Measurements from ENCODE around the gene SP110. TPM values are rescaled to one million over a fixed set of nuclear protein-coding genes. Genes with fewer than 3 reads are reported as not detected.
"Not testable (repeated sequence)": the region's sequence is repeated elsewhere in the genome, so short reads cannot be mapped to it uniquely, and the experiment has no call there.

The SP110 gene
- 10.9 TPM for total RNA-seq
- 10 to 100 TPM in 7 of 8 donors, 1 to 10 TPM in 1; 10.0 to 17.5 (median 11.9) TPM for polyA plus RNA-seq (ENCODE audit: insufficient read depth in 1 of 8, insufficient read length in 8 of 8, low replicate concordance in 1 of 8)
- long read RNA-seq, donor 1, partial matches to known transcripts = 0 of 1 reads
- long read RNA-seq, donor 1, other reads (novel, unspliced or antisense) = 0 of 1 reads
- long read RNA-seq, donor 2 = 0 reads
- long read RNA-seq, donor 3, partial matches to known transcripts = 0 of 1 reads
- long read RNA-seq, donor 3, other reads (novel, unspliced or antisense) = 0 of 1 reads
- long read RNA-seq, donor 4, partial matches to known transcripts = 0 of 1 reads
- long read RNA-seq, donor 4, other reads (novel, unspliced or antisense) = 0 of 1 reads
- long read RNA-seq, donor 5 = 0 reads
- long read RNA-seq, donor 6, partial matches to known transcripts = 0 of 1 reads
- long read RNA-seq, donor 6, other reads (novel, unspliced or antisense) = 0 of 1 reads
- long read RNA-seq, donor 7, partial matches to known transcripts = 0 of 1 reads
- long read RNA-seq, donor 7, other reads (novel, unspliced or antisense) = 0 of 1 reads
- long read RNA-seq, donor 8, partial matches to known transcripts = 0 of 1 reads
- long read RNA-seq, donor 8, other reads (novel, unspliced or antisense) = 0 of 1 reads
- long read RNA-seq, donor 9 = 0 reads
- long read RNA-seq, donor 10, partial matches to known transcripts = 0 of 3 reads
- long read RNA-seq, donor 10, other reads (novel, unspliced or antisense) = 0 of 3 reads
- long read RNA-seq, donor 11, partial matches to known transcripts = 0 of 1 reads
- long read RNA-seq, donor 11, other reads (novel, unspliced or antisense) = 0 of 1 reads

DNA sequence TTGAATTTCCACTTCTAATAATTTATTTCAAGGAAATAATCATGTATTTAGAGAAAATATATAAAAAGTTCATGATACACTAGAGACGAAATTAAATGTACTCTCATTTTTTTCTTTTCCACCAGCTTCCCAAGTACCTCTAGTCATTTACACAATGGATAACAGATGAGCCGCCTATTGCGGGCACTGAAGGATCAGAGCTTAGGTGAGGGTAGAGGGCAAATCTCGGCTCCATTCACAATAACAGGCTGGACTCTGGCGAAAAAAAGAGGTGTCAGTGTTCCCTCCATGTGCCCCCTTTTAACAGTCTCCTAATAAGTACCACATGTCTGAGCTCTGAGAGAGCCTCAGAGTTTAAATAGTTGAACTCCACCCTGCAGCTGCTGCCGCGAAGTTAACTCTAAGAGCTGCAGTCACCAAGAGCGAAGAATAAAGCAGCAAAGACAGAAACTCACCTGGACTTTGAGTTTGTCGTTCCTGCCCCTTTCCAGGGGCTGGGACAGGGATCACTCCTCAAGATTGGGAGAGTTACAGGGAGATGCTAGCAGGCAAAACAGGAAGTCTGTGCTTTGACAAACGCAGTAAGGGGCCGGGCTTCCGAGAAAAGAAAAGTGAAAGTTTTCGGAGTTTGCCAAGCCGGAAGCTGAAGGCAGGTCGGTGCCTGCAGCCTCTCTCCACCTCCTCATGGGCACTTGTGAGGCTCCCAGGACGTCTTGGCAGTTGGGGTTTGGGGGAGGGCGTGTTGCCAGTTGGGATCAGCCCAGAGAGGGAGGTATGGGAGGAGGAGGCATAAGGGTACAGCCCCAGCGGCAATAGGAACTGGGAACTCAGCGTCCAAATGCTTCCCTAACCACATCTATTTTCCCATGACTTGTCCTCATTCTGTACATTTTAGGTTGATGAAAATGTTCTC lies at the start of gene SP110:
Gene SP110 (minus strand): TSS at position 566 of the 913 bp plus-strand sequence. CDS start 3,057 bp downstream, outside the sequence.
- peaks cover 13% of the 10 kb centered on the region for H3K36me3 ChIP-seq (ENCODE audit: control insufficient read depth, insufficient read depth, low read length)
- H3K4me3 ChIP-seq (ENCODE audit: low read length) = peak within 1 kb of the TSS; percentile 88
- H3K27me3 ChIP-seq (ENCODE audit: control insufficient read depth, insufficient read depth, low read length) = no peaks in the 10 kb centered on the region
- peak; percentile 95 for DNase-seq
- no peaks in the 10 kb centered on the region for H3K9me3 ChIP-seq (replicated peaks; ENCODE audit: control insufficient read depth, low read depth, low read length)
- peaks cover 5% of the 10 kb centered on the region for H3K4me1 ChIP-seq (ENCODE audit: control insufficient read depth, insufficient read depth, low read length)
- 2% methylated on average over 12 of the region's 19 CpGs for WGBS (ENCODE audit: insufficient coverage)
- H3K27ac ChIP-seq (ENCODE audit: low read length) = peak within 1 kb of the TSS; percentile 94

DNA sequence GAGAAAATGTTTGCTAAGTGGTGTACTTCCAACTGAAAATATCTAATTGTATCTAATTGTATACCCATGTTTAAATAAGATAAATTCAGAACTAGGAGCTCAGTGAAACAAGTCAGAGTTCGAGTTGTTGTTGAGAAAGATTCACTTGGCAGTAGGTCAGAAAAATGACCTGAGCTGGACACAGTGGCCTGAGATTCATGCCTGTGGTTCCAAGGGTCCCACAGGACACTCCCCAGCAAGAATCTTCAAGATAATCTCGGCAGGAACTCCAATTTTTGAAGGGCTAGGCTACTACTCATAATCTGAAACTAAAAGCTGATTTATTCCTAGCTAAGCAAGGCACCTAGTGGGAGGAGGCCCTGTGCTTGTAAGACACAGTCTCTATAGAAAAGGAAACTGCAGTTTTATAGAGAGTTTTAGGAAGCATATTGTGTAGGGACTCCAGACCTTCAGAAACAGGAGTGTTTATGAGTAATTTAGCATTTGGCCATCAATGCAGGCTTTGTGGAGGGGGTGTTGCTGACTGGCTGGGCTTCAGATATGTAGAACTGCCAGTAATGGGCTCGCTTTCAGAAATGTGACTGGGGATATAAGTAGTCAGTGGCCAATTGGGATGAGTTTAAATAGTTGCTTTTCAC lies 48.9 kb upstream of the SP110 start:
- 51% methylated on average over 2 of the region's 3 CpGs for WGBS (ENCODE audit: insufficient coverage)
- Histone ChIP-seq H3K27ac (ENCODE audit: low read length) (no peak overlapping the region), H3K36me3 (ENCODE audit: control insufficient read depth, insufficient read depth, low read length) (no peaks in the 10 kb centered on the region), H3K4me1 (ENCODE audit: control insufficient read depth, insufficient read depth, low read length) (no peaks in the 10 kb centered on the region), H3K9me3 (replicated peaks; ENCODE audit: control insufficient read depth, low read depth, low read length) (no peaks in the 10 kb centered on the region), H3K27me3 (ENCODE audit: control insufficient read depth, insufficient read depth, low read length) (no peaks in the 10 kb centered on the region), H3K4me3 (ENCODE audit: low read length) (no peak overlapping the region)
- DNase-seq = no peak

- Histone ChIP-seq H3K4me1 (ENCODE audit: control insufficient read depth, insufficient read depth, low read length) (no peaks in the 10 kb centered on the region), H3K4me3 (ENCODE audit: low read length) (no peak overlapping the region), H3K36me3 (ENCODE audit: control insufficient read depth, insufficient read depth, low read length) (no peaks in the 10 kb centered on the region), H3K27me3 (ENCODE audit: control insufficient read depth, insufficient read depth, low read length) (no peaks in the 10 kb centered on the region), H3K27ac (ENCODE audit: low read length) (no peak overlapping the region), H3K9me3 (replicated peaks; ENCODE audit: control insufficient read depth, low read depth, low read length) (no peaks in the 10 kb centered on the region)
- WGBS (ENCODE audit: insufficient coverage) = 80% methylated on average over 2 of the region's 3 CpGs
- no peak for DNase-seq
Observed at GRCh38 chr2:230267556-230267955, 47.8 kb upstream of the SP110 start.

DNA sequence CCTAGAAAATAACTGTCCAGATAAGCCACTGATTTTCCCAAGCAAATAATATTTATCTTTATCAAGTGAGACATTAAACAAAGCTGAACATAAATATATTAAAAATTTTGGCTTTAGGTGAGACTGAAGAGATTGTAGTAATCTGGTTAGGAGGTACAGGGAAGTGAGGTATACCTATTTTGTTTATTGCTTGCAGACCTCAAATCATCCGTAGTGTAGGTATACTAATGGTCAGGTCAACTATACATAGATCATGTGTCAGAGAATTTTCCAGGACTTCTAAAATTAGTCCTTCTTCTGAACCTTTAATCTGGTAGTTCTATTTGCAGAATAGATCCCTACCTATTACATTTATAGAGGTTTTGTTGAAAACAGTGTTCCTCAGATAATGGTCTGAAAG lies 47.3 kb upstream of the SP110 start:
- Histone ChIP-seq H3K36me3 (ENCODE audit: control insufficient read depth, insufficient read depth, low read length) (no peaks in the 10 kb centered on the region), H3K27ac (ENCODE audit: low read length) (no peak overlapping the region), H3K4me1 (ENCODE audit: control insufficient read depth, insufficient read depth, low read length) (no peaks in the 10 kb centered on the region), H3K9me3 (replicated peaks; ENCODE audit: control insufficient read depth, low read depth, low read length) (no peaks in the 10 kb centered on the region), H3K4me3 (ENCODE audit: low read length) (no peak overlapping the region), H3K27me3 (ENCODE audit: control insufficient read depth, insufficient read depth, low read length) (no peaks in the 10 kb centered on the region)
- WGBS (ENCODE audit: insufficient coverage) = no CpG with 5 or more reads among the region's 1 CpG
- DNase-seq = no peak

GRCh38 chr2:230266638-230267037 lies 46.9 kb upstream of the SP110 start:
- 84% methylated on average over 4 of the region's 4 CpGs for WGBS (ENCODE audit: insufficient coverage)
- DNase-seq = no peak
- no peak overlapping the region for H3K27ac ChIP-seq (ENCODE audit: low read length)

DNA sequence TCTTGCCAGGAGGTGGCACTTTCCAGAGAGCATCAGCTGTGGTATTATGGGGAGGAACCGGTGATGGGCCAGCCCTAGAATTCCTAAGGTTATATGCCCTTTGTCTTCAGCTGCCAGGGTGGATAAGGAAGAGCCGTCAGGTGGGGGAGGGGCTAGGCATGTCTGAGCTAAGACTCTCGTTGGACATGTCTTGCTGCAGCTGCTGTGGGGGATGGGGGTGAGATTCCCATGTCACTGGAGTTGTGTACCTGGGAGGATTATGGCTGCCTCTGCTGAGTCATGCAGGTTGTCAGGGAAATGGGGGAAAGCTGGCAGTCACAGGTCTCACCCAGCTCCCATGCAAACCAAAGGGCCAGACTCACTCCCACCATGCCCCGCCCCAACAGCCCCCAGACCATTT lies 45.2 kb upstream of the SP110 start:
- H3K9me3 ChIP-seq (replicated peaks; ENCODE audit: control insufficient read depth, low read depth, low read length); H3K4me1 ChIP-seq (ENCODE audit: control insufficient read depth, insufficient read depth, low read length); H3K36me3 ChIP-seq (ENCODE audit: control insufficient read depth, insufficient read depth, low read length); H3K4me3 ChIP-seq (ENCODE audit: low read length); H3K27me3 ChIP-seq (ENCODE audit: control insufficient read depth, insufficient read depth, low read length); DNase-seq; H3K27ac ChIP-seq (ENCODE audit: low read length): not testable (repeated sequence)
- 55% methylated on average over 3 of the region's 4 CpGs for WGBS (ENCODE audit: insufficient coverage)

More at GRCh38 chr2:230266638-230267037, 46.9 kb upstream of the SP110 start:
- no peaks in the 10 kb centered on the region for H3K36me3 ChIP-seq (ENCODE audit: control insufficient read depth, insufficient read depth, low read length)
- no peak overlapping the region for H3K4me3 ChIP-seq (ENCODE audit: low read length)
- no peaks in the 10 kb centered on the region for H3K9me3 ChIP-seq (replicated peaks; ENCODE audit: control insufficient read depth, low read depth, low read length)
- H3K4me1 ChIP-seq (ENCODE audit: control insufficient read depth, insufficient read depth, low read length) = no peaks in the 10 kb centered on the region
- no peaks in the 10 kb centered on the region for H3K27me3 ChIP-seq (ENCODE audit: control insufficient read depth, insufficient read depth, low read length)

DNA sequence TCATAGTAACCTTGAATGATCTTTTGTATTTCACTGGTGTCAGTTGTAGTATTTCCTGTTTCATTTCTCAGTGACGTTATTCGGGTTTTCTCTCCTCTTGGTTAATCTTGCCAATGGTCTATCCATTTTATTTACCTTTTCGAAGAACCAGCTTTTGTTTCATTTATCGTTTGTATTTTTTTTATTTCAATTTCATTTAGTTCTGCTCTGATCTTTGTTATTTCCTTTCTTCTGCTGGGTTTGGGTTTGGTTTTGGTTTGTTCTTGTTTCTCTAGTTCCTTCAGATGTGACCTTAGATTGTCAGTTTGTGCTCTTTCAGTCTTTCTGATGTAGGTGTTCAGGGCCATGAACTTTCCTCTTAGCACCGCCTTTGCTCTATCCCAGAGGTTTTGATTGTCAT lies 42.5 kb upstream of the SP110 start:
- Histone ChIP-seq H3K27ac (ENCODE audit: low read length) (no peak overlapping the region), H3K27me3 (ENCODE audit: control insufficient read depth, insufficient read depth, low read length) (no peaks in the 10 kb centered on the region), H3K4me3 (ENCODE audit: low read length) (no peak overlapping the region), H3K36me3 (ENCODE audit: control insufficient read depth, insufficient read depth, low read length) (no peaks in the 10 kb centered on the region), H3K9me3 (replicated peaks; ENCODE audit: control insufficient read depth, low read depth, low read length) (no peaks in the 10 kb centered on the region), H3K4me1 (ENCODE audit: control insufficient read depth, insufficient read depth, low read length) (no peaks in the 10 kb centered on the region)
- WGBS (ENCODE audit: insufficient coverage) = no CpG with 5 or more reads among the region's 5 CpGs
- DNase-seq = no peak

DNA sequence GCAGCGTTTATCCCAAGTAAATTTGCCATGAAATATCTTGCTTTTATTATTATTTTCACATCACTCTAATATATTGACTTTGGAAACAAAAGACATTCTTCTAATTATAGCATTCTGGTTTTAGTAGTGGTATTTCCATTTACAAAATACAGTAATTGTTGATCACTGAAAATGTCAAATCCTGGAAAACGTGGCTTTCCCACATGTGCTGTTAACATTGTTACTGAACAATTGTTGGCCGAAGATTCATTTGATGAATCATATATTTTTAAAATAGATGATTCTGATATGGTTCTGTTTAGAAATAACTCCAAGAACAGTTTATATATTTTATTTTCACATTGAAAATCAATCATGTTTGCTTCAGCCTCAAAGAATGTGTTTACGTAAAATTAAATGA lies 38.7 kb upstream of the SP110 start:
- Histone ChIP-seq H3K36me3 (ENCODE audit: control insufficient read depth, insufficient read depth, low read length) (no peaks in the 10 kb centered on the region), H3K27me3 (ENCODE audit: control insufficient read depth, insufficient read depth, low read length) (no peaks in the 10 kb centered on the region), H3K9me3 (replicated peaks; ENCODE audit: control insufficient read depth, low read depth, low read length) (no peaks in the 10 kb centered on the region), H3K4me1 (ENCODE audit: control insufficient read depth, insufficient read depth, low read length) (no peaks in the 10 kb centered on the region), H3K27ac (ENCODE audit: low read length) (no peak overlapping the region), H3K4me3 (ENCODE audit: low read length) (no peak overlapping the region)
- WGBS (ENCODE audit: insufficient coverage) = no CpG with 5 or more reads among the region's 4 CpGs
- no peak for DNase-seq

GRCh38 chr2:230256733-230257332 lies 37.0 kb upstream of the SP110 start:
- Histone ChIP-seq H3K9me3 (replicated peaks; ENCODE audit: control insufficient read depth, low read depth, low read length) (no peaks in the 10 kb centered on the region), H3K36me3 (ENCODE audit: control insufficient read depth, insufficient read depth, low read length) (no peaks in the 10 kb centered on the region), H3K27ac (ENCODE audit: low read length) (no peak overlapping the region), H3K27me3 (ENCODE audit: control insufficient read depth, insufficient read depth, low read length) (no peaks in the 10 kb centered on the region), H3K4me1 (ENCODE audit: control insufficient read depth, insufficient read depth, low read length) (no peaks in the 10 kb centered on the region), H3K4me3 (ENCODE audit: low read length) (no peak overlapping the region)
- WGBS (ENCODE audit: insufficient coverage) = 92% methylated on average over 2 of the region's 3 CpGs
- DNase-seq = no peak

Measured in muscle of leg (tissue), 16 donors.